Uterus (tissue), 4 donors: Measurements from ENCODE around the gene CR1L. TPM values are rescaled to one million over a fixed set of nuclear protein-coding genes. Genes with fewer than 3 reads are reported as not detected.
"Not testable (repeated sequence)": the region's sequence is repeated elsewhere in the genome, so short reads cannot be mapped to it uniquely, and the experiment has no call there.

Experiments
- DNase-seq, 2 donors: peaks; one replicate each; pipeline ENCODE4 v3.0.0-alpha.2; 2019 to 2020
- H3K27ac ChIP-seq, 2 donors: fragments of 200-600 bp; sonication (generic); 1 replicate in 1 of 2; 2 replicates in 1 of 2; pipeline ENCODE4 v1.5.1; 2016 to 2018
- H3K27me3 ChIP-seq, 2 donors: fragments of 200-600 bp; sonication (generic); one replicate each; pipeline ENCODE4 v1.5.1; 2018 to 2019; ENCODE audit warnings: control low read depth in 1 of 2
- H3K36me3 ChIP-seq, 2 donors: fragments of 200-600 bp; sonication (generic); one replicate each; pipeline ENCODE4 v1.5.1; 2019; ENCODE audit warnings: control low read depth in 1 of 2
- H3K4me1 ChIP-seq, 2 donors: fragments of 200-600 bp; sonication (generic); one replicate each; pipeline ENCODE4 v1.5.1; 2018 to 2019; ENCODE audit warnings: control low read depth in 1 of 2
- H3K4me3 ChIP-seq, 2 donors: fragments of 200-600 bp; sonication (generic); 1 replicate in 1 of 2; 2 replicates in 1 of 2; pipeline ENCODE4 v1.5.1; 2018 to 2019; ENCODE audit warnings: mild to moderate bottlenecking in 1 of 2
- H3K9me3 ChIP-seq, 2 donors: fragments of 200-600 bp; sonication (generic); one replicate each; pipeline ENCODE4 v1.5.1; 2019; ENCODE audit warnings: control low read depth in 1 of 2
- POLR2A ChIP-seq, 2 donors: fragments of 450-650 bp; IDR thresholded peaks; one replicate each; pipeline ENCODE4 v1.6.1; 2016; ENCODE audit warnings: antibody characterized with exemption in 2 of 2, mild to moderate bottlenecking in 1 of 2, moderate library complexity in 1 of 2
- intact Hi-C: fragments of 100-400 bp; cut with DNase I; formaldehyde crosslinking; loops from one replicate; pipeline ENCODE4 v1.15.1; 2023; ENCODE audit warnings: low total_unique reads
- total RNA-seq, 4 donors: library from RNA; depleted of rRNA in 3 of 4; stranded (reverse); fragments of >200 nt in 3 of 4; gene quantifications; one replicate each; pipeline versions ENCODE4 v1.1.0 to v1.2.4, GENCODE V29; 2014 to 2023
- TF ChIP-seq, protein P1 (sequence below), 4 experiments: fragments of 200-600 bp in 2 of 4; fragments of 450-650 bp in 2 of 4; sonication (generic) in 2 of 4; IDR thresholded peaks; one replicate each; pipeline ENCODE4 v1.5.1; 2016 to 2019; ENCODE audit warnings: antibody characterized with exemption in 4 of 4, mild to moderate bottlenecking in 2 of 4, moderate library complexity in 1 of 4
- donor health status: DM: yes; HTN: yes; CAD: no.

CR1L gene
- total RNA-seq, 4 donors from 2014 or later = 0.14 TPM; not detected in 3

DNA sequence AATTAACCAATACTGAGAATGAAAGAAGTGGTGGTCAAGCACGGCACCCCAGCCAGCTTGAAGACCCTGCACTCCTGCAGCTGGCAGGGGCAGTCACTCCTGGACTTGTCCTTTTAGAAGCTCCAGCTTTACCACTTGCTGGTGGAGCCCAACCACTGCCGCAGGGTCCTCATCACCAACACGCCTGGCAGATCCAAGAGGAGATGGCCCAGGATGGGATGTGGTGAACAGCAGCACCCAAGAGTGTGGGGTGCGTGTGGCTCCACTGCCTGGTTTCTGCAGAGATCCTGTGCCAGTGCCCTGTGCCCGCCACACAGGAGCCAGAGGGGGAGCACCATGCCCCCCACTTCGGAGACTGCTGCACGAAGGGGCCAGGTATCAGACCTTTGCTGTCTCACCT, 13.5 kb downstream of the CR1L start:
- TF ChIP-seq POLR2A (IDR thresholded peaks at IDR 0.05) = no peak
- TF ChIP-seq, protein P1, sequence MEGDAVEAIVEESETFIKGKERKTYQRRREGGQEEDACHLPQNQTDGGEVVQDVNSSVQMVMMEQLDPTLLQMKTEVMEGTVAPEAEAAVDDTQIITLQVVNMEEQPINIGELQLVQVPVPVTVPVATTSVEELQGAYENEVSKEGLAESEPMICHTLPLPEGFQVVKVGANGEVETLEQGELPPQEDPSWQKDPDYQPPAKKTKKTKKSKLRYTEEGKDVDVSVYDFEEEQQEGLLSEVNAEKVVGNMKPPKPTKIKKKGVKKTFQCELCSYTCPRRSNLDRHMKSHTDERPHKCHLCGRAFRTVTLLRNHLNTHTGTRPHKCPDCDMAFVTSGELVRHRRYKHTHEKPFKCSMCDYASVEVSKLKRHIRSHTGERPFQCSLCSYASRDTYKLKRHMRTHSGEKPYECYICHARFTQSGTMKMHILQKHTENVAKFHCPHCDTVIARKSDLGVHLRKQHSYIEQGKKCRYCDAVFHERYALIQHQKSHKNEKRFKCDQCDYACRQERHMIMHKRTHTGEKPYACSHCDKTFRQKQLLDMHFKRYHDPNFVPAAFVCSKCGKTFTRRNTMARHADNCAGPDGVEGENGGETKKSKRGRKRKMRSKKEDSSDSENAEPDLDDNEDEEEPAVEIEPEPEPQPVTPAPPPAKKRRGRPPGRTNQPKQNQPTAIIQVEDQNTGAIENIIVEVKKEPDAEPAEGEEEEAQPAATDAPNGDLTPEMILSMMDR (IDR thresholded peaks at IDR 0.05) = no peak
- H3K36me3 ChIP-seq = no peaks in the 10 kb centered on the region
- peaks cover 0 to 5% of the 10 kb centered on the region in 2 donors for H3K27me3 ChIP-seq
- H3K4me1 ChIP-seq = no peaks in the 10 kb centered on the region
- H3K9me3 ChIP-seq = no peaks in the 10 kb centered on the region
- H3K4me3 ChIP-seq = no peak overlapping the region
- intact Hi-C loops = no loop called here
- no peak overlapping the region for H3K27ac ChIP-seq
- no peak for DNase-seq

DNA sequence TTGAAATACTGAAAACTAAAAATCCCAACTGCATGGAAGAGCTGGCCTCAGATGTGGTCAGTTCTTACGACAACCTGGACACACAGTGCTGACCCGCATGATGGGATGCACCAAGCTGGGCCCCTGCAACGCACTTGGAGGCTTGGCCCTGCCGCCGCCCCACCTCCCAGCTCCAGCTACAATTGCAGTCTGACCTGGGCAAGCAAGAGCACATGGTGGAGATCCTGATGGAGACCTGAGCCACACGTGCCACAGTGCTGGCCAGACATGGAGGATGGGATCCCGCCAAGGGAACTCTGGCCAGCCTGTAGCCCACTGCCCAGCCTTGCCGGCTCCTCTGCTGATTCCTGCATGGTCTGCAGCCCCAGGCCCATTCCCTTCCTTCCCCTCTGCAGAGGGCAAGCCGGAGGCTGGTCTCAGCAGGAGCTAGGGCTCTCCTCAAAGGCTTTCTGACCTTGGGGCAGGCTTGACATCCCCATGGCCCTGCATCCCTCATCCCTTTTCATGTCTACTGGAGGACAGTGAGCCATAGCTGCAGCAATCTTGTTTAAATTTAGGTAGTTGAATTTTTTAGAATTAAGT, 14.1 kb downstream of the CR1L start:
- Histone ChIP-seq H3K4me3 (no peak overlapping the region), H3K27ac (no peak overlapping the region), H3K27me3 (peaks cover 0 to 5% of the 10 kb centered on the region in 2 donors), H3K36me3 (no peaks in the 10 kb centered on the region), H3K9me3 (no peaks in the 10 kb centered on the region), H3K4me1 (no peaks in the 10 kb centered on the region)
- TF ChIP-seq POLR2A (IDR thresholded peaks at IDR 0.05) = no peak
- TF ChIP-seq, protein P1 (IDR thresholded peaks at IDR 0.05) = no peak
- DNase-seq = no peak
- intact Hi-C loops = no loop called here

DNA sequence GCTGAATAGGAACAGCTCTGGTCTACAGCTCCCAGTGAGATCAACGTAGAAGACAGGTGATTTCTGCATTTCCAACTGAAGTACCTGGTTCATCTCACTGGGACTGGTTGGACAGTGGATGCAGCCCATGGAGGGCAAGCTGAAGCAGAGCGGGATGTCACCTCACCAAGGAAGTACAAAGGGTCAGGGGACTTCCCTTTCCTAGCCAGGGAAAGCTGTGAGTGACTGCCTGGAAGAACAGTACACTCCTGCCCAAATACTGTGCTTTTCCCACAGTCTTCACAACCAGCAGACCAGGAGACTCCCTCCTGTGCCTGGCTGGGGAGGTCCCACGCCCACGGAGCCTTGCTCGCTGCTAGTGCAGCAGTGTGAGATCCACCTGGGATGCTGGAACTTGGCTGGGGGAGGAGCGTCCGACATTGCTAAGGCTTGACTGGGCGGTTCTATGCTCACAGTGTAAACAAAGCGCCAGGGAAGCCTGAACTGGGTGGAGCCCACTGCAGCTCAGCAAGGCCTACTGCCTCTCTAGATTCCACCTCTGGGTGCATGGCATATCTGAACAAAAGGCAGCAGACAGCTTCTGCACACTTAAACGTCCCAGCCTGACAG, 14.7 kb downstream of the CR1L start:
- TF ChIP-seq, protein P1 (IDR thresholded peaks at IDR 0.05) = no peak
- TF ChIP-seq POLR2A (IDR thresholded peaks at IDR 0.05) = no peak
- Histone ChIP-seq H3K4me3 (no peak overlapping the region), H3K27ac (no peak overlapping the region), H3K36me3 (no peaks in the 10 kb centered on the region), H3K9me3 (no peaks in the 10 kb centered on the region), H3K4me1 (no peaks in the 10 kb centered on the region), H3K27me3 (peaks cover 0 to 5% of the 10 kb centered on the region in 2 donors)
- intact Hi-C loops = no loop called here
- no peak for DNase-seq

DNA sequence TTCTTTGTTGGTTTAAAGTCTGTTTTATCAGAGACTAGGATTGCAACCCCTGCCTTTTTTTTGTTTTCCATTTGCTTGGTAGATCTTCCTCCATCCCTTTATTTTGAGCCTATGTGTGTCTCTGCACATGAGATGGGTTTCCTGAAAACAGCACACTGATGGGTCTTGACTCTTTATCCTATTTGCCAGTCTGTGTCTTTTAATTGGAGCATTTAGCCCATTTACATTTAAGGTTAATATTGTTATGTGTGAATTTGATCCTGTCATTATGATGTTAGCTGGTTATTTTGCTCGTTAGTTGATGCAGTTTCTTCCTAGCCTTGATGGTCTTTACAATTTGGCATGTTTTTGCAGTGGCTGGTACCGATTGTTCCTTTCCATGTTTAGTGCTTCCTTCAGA, 16.5 kb downstream of the CR1L start:
- H3K36me3 ChIP-seq, intact Hi-C loops, H3K27me3 ChIP-seq, H3K4me3 ChIP-seq, H3K27ac ChIP-seq, H3K9me3 ChIP-seq, H3K4me1 ChIP-seq, DNase-seq: not testable (repeated sequence)

DNA sequence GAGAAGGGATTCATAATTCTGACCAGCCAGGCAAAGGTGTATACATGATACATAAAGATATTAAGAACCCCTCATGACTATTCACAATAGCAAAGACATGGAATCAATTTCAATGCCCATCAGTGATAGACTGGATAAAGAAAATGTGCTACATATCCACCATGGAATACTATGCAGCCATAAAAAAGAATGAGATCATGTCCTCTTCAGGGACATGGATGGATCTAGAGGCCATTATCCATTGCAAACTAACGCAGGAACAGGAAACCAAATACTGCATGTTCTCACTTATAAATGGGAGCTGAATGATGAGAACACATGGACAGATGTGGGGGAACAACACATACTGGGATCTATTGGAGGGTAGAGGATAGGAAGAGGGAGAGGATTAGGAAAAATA, 21.4 kb downstream of the CR1L start:
- H3K27ac ChIP-seq = no peak overlapping the region
- intact Hi-C loops = no loop called here

More for the DNA sequence above, 21.4 kb downstream of the CR1L start:
- peaks cover 0 to 12% of the 10 kb centered on the region in 2 donors for H3K27me3 ChIP-seq
- no peak overlapping the region for H3K4me3 ChIP-seq
- H3K9me3 ChIP-seq = no peaks in the 10 kb centered on the region
- no peaks in the 10 kb centered on the region for H3K36me3 ChIP-seq
- no peak for DNase-seq
- TF ChIP-seq, protein P1 (IDR thresholded peaks at IDR 0.05) = no peak
- H3K4me1 ChIP-seq = peaks cover 0 to 4% of the 10 kb centered on the region in 2 donors
